ENCODE results near the gene EMILIN2. TPM values are rescaled to one million over a fixed set of nuclear protein-coding genes. Genes with fewer than 3 reads are reported as not detected.

The EMILIN2 gene
- total RNA-seq, 5 donors from 2014 or later (not counting 1 experiment from before 2014, with no cell fraction given): 3.3 to 19.2 (median 15.0) TPM

DNA sequence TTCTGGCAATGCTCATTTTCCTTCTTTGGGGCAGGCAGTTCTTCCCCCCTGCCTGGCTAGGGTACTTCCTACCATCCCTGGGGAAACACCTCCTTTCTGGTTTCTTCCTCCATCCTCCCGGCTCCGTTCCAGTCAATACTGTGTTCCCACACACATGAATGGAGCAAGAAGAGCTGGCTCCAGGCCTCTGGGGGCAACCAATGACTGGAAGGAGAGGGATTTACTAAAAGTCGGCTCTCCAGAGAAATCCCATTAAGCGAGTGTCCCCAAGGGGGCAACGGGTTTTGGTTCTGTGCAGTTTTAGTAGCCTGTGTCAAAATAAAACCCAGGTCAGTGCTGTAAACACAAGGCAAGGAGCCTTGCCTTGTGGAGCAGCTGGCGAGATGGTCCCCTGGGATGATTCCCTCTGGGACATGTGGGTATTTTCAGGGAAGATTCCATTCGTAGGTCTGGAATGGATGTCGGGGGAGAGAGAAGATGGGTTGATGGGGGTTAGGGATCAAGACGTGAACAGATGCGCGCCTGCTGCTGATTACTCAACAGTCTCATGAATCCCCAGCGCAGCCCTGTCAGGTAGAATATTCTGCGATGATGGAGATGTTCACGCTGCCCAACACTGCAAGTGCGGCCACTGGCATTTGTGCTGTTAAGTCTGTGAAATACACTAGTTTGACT is 32.0 kb downstream of the EMILIN2 start:
- CTCF ChIA-PET: no interaction called here

DNA sequence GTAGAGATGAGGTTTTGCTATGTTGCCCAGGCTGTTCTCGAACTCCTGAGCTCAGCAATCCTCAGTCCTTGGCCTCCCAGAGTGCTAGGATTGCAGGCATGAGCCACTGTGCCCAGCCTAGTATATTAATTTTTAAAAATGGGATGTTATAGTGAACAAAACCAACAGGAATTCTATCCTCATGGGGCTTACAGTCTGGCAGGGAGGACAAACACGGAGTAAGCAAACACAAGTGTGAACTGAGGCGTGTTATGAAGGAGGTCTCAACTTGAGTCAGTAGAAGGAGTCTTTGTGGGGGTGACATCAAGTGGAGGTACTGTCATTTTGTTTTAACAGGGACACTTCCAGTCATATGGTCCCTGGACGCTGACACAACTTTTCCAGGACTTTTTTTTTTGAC is 33.1 kb downstream of the EMILIN2 start:
- Mint-ChIP-seq H3K27ac (peak overlapping the region in 1 of 2 donors; percentile 4), H3K27me3 (no peaks in the 10 kb centered on the region), H3K9me3 (no peaks in the 10 kb centered on the region), H3K4me1 (peaks cover 34 to 45% (median 38%) of the 10 kb centered on the region in 3 donors), H3K4me3 (no peak overlapping the region), H3K36me3 (no peaks in the 10 kb centered on the region)
- ATAC-seq (replicated peaks in 1 of 4): no peak
- no peaks in the 10 kb centered on the region for H3K27me3 ChIP-seq (replicated peaks in 1 of 2; ENCODE audit: control insufficient read depth in 2 of 2, extremely low read depth in 1 of 2, insufficient read depth in 2 of 2, low read length in 1 of 2)
- no peaks in the 10 kb centered on the region for H3K9me3 ChIP-seq
- 86% methylated on average over 2 of the region's 4 CpGs for WGBS (ENCODE audit: insufficient coverage)
- no peak overlapping the region for H3K4me3 ChIP-seq (ENCODE audit: control insufficient read depth in 1 of 2, extremely low read depth in 1 of 2, low read length in 1 of 2)
- H3K27ac ChIP-seq (ENCODE audit: low read length): no peak overlapping the region
- H3K4me1 ChIP-seq (ENCODE audit: control insufficient read depth in 1 of 2, extremely low read depth in 1 of 2, insufficient read depth in 2 of 2, low read length in 2 of 2): peaks cover 23 to 45% of the 10 kb centered on the region in 2 experiments
- no peaks in the 10 kb centered on the region for H3K36me3 ChIP-seq (ENCODE audit: control insufficient read depth in 2 of 2, extremely low read depth in 1 of 2, insufficient read depth in 1 of 2, low read length in 1 of 2)
- no peak for DNase-seq
- CTCF ChIA-PET: interaction anchor here in 1 of 2 donors (0.6 kb wide), 1 partner anchor 183 kb away, joined by 3 read pairs; no protein-coding TSS in a partner anchor
- POLR2A ChIA-PET: no interaction called here

More for the DNA sequence above, 32.0 kb downstream of the EMILIN2 start:
- no peak overlapping the region for H3K4me3 Mint-ChIP-seq
- peaks cover 28 to 37% (median 36%) of the 10 kb centered on the region in 3 donors for H3K4me1 Mint-ChIP-seq
- H3K27me3 ChIP-seq (replicated peaks in 1 of 2; ENCODE audit: control insufficient read depth in 2 of 2, extremely low read depth in 1 of 2, insufficient read depth in 2 of 2, low read length in 1 of 2): no peaks in the 10 kb centered on the region
- H3K9me3 ChIP-seq: no peaks in the 10 kb centered on the region
- no peak overlapping the region for H3K27ac Mint-ChIP-seq
- no peak overlapping the region for H3K27ac ChIP-seq (ENCODE audit: low read length)
- H3K36me3 Mint-ChIP-seq: no peaks in the 10 kb centered on the region
- H3K4me3 ChIP-seq (ENCODE audit: control insufficient read depth in 1 of 2, extremely low read depth in 1 of 2, low read length in 1 of 2): no peak overlapping the region
- DNase-seq: no peak
- H3K36me3 ChIP-seq (ENCODE audit: control insufficient read depth in 2 of 2, extremely low read depth in 1 of 2, insufficient read depth in 1 of 2, low read length in 1 of 2): no peaks in the 10 kb centered on the region
- POLR2A ChIA-PET: no interaction called here
- 94% methylated on average over 13 of the region's 15 CpGs for whole genome bisulfite sequencing (ENCODE audit: insufficient coverage)
- ATAC-seq (replicated peaks in 1 of 4): no peak
- peaks cover 15 to 34% of the 10 kb centered on the region in 2 experiments for H3K4me1 ChIP-seq (ENCODE audit: control insufficient read depth in 1 of 2, extremely low read depth in 1 of 2, insufficient read depth in 2 of 2, low read length in 2 of 2)
- H3K27me3 Mint-ChIP-seq: no peaks in the 10 kb centered on the region
- H3K9me3 Mint-ChIP-seq: no peaks in the 10 kb centered on the region

DNA sequence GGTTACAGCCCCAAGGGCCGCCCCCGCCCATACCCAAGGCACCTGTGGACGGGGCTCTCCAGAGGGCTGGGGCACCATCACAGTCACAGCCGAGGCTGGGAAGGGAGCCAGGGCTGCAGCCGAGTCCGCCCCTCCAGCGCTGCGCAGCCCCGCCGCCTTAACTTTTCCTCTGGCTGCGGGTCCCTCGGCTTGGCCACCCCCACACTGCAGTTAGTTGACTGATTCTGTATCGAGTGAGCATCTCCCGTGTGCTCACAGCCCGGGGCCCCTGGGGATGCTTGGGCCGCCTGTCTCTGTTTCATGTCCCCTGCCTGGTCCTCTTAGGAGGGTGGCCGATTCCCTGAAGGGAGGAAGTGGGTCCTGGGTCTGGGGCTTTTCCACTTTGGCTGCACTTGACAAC is 33.7 kb downstream of the EMILIN2 start:
- Histone ChIP-seq H3K4me1 (ENCODE audit: control insufficient read depth in 1 of 2, extremely low read depth in 1 of 2, insufficient read depth in 2 of 2, low read length in 2 of 2) (peaks cover 24 to 46% of the 10 kb centered on the region in 2 experiments), H3K27me3 (replicated peaks in 1 of 2; ENCODE audit: control insufficient read depth in 2 of 2, extremely low read depth in 1 of 2, insufficient read depth in 2 of 2, low read length in 1 of 2) (no peaks in the 10 kb centered on the region), H3K4me3 (ENCODE audit: control insufficient read depth in 1 of 2, extremely low read depth in 1 of 2, low read length in 1 of 2) (no peak overlapping the region), H3K27ac (ENCODE audit: low read length) (peak overlapping the region; percentile 12), H3K36me3 (ENCODE audit: control insufficient read depth in 2 of 2, extremely low read depth in 1 of 2, insufficient read depth in 1 of 2, low read length in 1 of 2) (no peaks in the 10 kb centered on the region), H3K9me3 (no peaks in the 10 kb centered on the region)
- peaks cover 32 to 46% (median 42%) of the 10 kb centered on the region in 3 donors for H3K4me1 Mint-ChIP-seq
- no peaks in the 10 kb centered on the region for H3K36me3 Mint-ChIP-seq
- POLR2A ChIA-PET: no interaction called here
- H3K27me3 Mint-ChIP-seq: no peaks in the 10 kb centered on the region
- H3K9me3 Mint-ChIP-seq: no peaks in the 10 kb centered on the region
- no peak overlapping the region for H3K4me3 Mint-ChIP-seq
- CTCF ChIA-PET: no interaction called here
- H3K27ac Mint-ChIP-seq: no peak overlapping the region
- DNase-seq (no peak), ATAC-seq (replicated peaks in 1 of 4) (no peak)
- WGBS (ENCODE audit: insufficient coverage): 90% methylated on average over 14 of the region's 17 CpGs

DNA sequence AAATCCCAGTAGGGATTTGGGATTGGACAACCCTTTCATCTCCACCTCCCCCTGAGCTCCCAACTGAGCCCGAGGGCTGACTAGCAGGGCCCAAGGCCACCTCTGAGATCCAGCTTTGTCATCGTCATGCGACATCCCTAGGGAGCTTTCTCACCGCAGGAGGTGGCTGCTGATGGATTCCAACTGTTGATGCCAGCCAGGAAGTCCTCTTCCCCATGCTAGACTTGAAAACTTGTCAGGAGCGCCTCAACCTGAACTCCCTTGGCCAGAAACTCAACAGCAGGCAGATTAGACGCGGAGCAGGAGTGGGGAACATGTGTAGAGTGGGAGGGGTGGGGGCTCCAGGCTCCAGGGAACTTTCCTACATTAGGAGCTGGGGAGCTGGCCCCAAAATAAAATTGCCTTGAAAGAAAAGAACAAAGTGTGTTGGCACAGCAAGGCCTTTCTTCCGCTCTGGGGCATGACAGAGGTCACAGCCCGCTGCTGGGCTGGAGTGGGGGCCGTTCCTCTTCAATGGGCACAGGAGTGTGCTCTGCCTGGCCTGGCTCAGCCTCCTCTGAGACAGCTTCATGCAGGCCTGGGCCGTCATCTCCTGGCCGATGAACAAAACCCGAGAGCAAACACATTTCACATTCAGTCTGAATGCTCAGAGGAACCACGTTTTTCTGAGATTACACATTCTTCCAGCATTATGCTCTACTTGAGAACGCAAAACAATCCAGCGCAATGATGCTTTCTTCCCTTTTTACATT is 34.5 kb downstream of the EMILIN2 start:
- Histone ChIP-seq H3K4me1 (ENCODE audit: control insufficient read depth in 1 of 2, extremely low read depth in 1 of 2, insufficient read depth in 2 of 2, low read length in 2 of 2) (peaks cover 24 to 46% of the 10 kb centered on the region in 2 experiments), H3K27me3 (replicated peaks in 1 of 2; ENCODE audit: control insufficient read depth in 2 of 2, extremely low read depth in 1 of 2, insufficient read depth in 2 of 2, low read length in 1 of 2) (no peaks in the 10 kb centered on the region), H3K4me3 (ENCODE audit: control insufficient read depth in 1 of 2, extremely low read depth in 1 of 2, low read length in 1 of 2) (peak overlapping the region; percentile 6 to 51), H3K36me3 (ENCODE audit: control insufficient read depth in 2 of 2, extremely low read depth in 1 of 2, insufficient read depth in 1 of 2, low read length in 1 of 2) (no peaks in the 10 kb centered on the region), H3K9me3 (peaks cover 2% of the 10 kb centered on the region), H3K27ac (ENCODE audit: low read length) (peak overlapping the region; percentile 77)
- peaks cover 32 to 46% (median 42%) of the 10 kb centered on the region in 3 donors for H3K4me1 Mint-ChIP-seq
- H3K9me3 Mint-ChIP-seq: peaks cover 0 to 4% (median 3%) of the 10 kb centered on the region in 3 donors
- H3K4me3 Mint-ChIP-seq: peak overlapping the region; percentile 53 to 60 (median 53)
- POLR2A ChIA-PET: no interaction called here
- CTCF ChIA-PET: no interaction called here
- DNase-seq (no peak), ATAC-seq (replicated peaks in 1 of 4) (no peak)
- H3K27me3 Mint-ChIP-seq: no peaks in the 10 kb centered on the region
- peaks cover under 1% of the 10 kb centered on the region for H3K36me3 Mint-ChIP-seq
- 95% methylated on average over 9 of the region's 16 CpGs for WGBS (ENCODE audit: insufficient coverage)
- peak overlapping the region; percentile 77 to 86 for H3K27ac Mint-ChIP-seq

DNA sequence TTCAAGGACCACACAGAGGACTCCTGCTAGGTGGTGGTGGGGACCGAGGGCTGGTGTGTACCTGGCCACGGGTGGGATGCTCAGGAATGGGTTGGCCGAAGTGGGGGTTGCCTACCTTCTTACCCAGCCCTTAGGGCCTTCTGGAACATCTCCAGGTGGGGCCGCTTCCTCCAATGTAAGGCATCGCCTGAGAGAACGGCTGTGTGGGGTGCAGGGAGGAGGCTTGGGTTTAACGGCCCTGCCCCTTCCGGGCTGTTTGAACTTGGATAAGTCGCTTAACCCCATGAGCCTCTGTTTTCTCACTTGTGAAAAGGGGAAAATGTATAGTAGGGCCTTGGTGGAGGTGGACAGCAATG is 35.0 kb downstream of the EMILIN2 start:
- peaks cover 8% of the 10 kb centered on the region for H3K9me3 ChIP-seq
- 71% methylated on average over 4 of the region's 9 CpGs for WGBS (ENCODE audit: insufficient coverage)
- ATAC-seq (replicated peaks in 1 of 4) (peak in 3 of 4 experiments; percentile 41 to 49 (median 45)), DNase-seq (peak in 5 of 35 experiments; percentile 13 to 29 (median 25))
- H3K9me3 Mint-ChIP-seq: peaks cover 5 to 9% (median 8%) of the 10 kb centered on the region in 3 donors
- ChIA-PET CTCF (no interaction called here), POLR2A (no interaction called here)
- H3K27me3 Mint-ChIP-seq: no peaks in the 10 kb centered on the region
- no peaks in the 10 kb centered on the region for H3K27me3 ChIP-seq (replicated peaks in 1 of 2; ENCODE audit: control insufficient read depth in 2 of 2, extremely low read depth in 1 of 2, insufficient read depth in 2 of 2, low read length in 1 of 2)
- peaks cover 6% of the 10 kb centered on the region for H3K36me3 Mint-ChIP-seq
- peaks cover 32 to 46% (median 45%) of the 10 kb centered on the region in 3 donors for H3K4me1 Mint-ChIP-seq
- H3K36me3 ChIP-seq (ENCODE audit: control insufficient read depth in 2 of 2, extremely low read depth in 1 of 2, insufficient read depth in 1 of 2, low read length in 1 of 2): no peaks in the 10 kb centered on the region
- peak overlapping the region; percentile 53 to 60 (median 53) for H3K4me3 Mint-ChIP-seq
- peaks cover 24 to 46% of the 10 kb centered on the region in 2 experiments for H3K4me1 ChIP-seq (ENCODE audit: control insufficient read depth in 1 of 2, extremely low read depth in 1 of 2, insufficient read depth in 2 of 2, low read length in 2 of 2)
- peak overlapping the region; percentile 77 for H3K27ac ChIP-seq (ENCODE audit: low read length)
- peak overlapping the region; percentile 6 to 51 for H3K4me3 ChIP-seq (ENCODE audit: control insufficient read depth in 1 of 2, extremely low read depth in 1 of 2, low read length in 1 of 2)
- peak overlapping the region; percentile 77 to 86 for H3K27ac Mint-ChIP-seq

DNA sequence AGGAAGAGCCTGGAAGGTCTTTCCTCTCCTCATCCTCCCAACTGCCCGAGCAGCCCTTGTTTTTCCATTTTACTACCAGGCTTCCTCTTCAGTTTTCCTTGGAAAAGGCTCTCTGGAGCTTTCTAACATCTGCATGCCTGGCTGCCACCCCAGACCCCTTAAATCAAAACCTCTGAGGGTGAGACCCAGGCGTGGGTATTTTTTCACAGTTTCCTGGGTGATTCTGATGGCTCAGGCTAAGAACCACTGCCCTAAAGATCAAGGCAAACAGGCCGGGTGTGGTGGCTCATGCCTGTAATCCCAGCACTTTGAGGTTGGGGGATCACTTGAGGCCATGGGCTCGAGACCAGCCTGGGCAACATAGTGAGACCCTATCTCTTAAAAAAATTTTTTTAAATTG is 35.4 kb downstream of the EMILIN2 start:
- Mint-ChIP-seq H3K27me3 (no peaks in the 10 kb centered on the region), H3K4me3 (peak overlapping the region in 1 of 3 donors; percentile 60), H3K4me1 (peaks cover 32 to 46% (median 46%) of the 10 kb centered on the region in 3 donors), H3K27ac (peak overlapping the region; percentile 86 to 92), H3K36me3 (peaks cover 7% of the 10 kb centered on the region), H3K9me3 (peaks cover 7 to 12% (median 9%) of the 10 kb centered on the region in 3 donors)
- Histone ChIP-seq H3K4me1 (ENCODE audit: control insufficient read depth in 1 of 2, extremely low read depth in 1 of 2, insufficient read depth in 2 of 2, low read length in 2 of 2) (peaks cover 24 to 46% of the 10 kb centered on the region in 2 experiments), H3K27me3 (replicated peaks in 1 of 2; ENCODE audit: control insufficient read depth in 2 of 2, extremely low read depth in 1 of 2, insufficient read depth in 2 of 2, low read length in 1 of 2) (no peaks in the 10 kb centered on the region), H3K9me3 (peaks cover 9% of the 10 kb centered on the region), H3K36me3 (ENCODE audit: control insufficient read depth in 2 of 2, extremely low read depth in 1 of 2, insufficient read depth in 1 of 2, low read length in 1 of 2) (no peaks in the 10 kb centered on the region), H3K4me3 (ENCODE audit: control insufficient read depth in 1 of 2, extremely low read depth in 1 of 2, low read length in 1 of 2) (no peak overlapping the region), H3K27ac (ENCODE audit: low read length) (peak overlapping the region; percentile 77)
- WGBS (ENCODE audit: insufficient coverage): no CpG with 5 or more reads among the region's 4 CpGs
- POLR2A ChIA-PET: no interaction called here
- DNase-seq (no peak), ATAC-seq (replicated peaks in 1 of 4) (no peak)
- CTCF ChIA-PET: no interaction called here
